Measurements from ENCODE around the gene SERINC1.

SERINC1 gene

DNA sequence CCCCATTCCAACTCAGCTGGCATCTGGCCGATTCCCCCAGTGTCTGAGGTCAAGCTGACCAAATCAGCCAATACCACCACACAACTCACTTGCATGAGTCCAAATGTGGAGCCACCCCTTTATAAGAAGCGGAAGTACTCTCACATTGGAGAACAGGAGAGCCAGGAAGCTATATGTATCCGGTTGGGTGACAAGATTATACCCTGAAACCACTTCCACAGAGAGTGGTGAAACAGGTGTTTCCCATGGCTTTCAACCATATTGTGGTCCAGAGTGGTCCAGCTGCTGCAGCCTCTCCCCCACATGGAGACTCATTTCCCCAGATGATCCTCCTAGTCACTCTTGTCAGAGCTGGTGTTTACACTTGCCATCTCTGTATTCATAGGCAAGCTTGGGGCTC is 24.0 kb upstream of the SERINC1 start:
- peaks cover 15% of the 10 kb centered on the region for H3K4me1 ChIP-seq (ENCODE audit: insufficient read depth, low read length)
- ATAC-seq (ENCODE audit: insufficient read depth, low read depth): peak; percentile 44
- no peak overlapping the region for H3K9ac ChIP-seq (ENCODE audit: low read depth, low read length)
- no peaks in the 10 kb centered on the region for H3K36me3 ChIP-seq (ENCODE audit: insufficient read depth, low read length)
- TF ChIP-seq EZH2 (IDR thresholded peaks at IDR 0.05; ENCODE audit: borderline replicate concordance, low read depth, low read length, severe bottlenecking): no peak
- TF ChIP-seq, protein P1, sequence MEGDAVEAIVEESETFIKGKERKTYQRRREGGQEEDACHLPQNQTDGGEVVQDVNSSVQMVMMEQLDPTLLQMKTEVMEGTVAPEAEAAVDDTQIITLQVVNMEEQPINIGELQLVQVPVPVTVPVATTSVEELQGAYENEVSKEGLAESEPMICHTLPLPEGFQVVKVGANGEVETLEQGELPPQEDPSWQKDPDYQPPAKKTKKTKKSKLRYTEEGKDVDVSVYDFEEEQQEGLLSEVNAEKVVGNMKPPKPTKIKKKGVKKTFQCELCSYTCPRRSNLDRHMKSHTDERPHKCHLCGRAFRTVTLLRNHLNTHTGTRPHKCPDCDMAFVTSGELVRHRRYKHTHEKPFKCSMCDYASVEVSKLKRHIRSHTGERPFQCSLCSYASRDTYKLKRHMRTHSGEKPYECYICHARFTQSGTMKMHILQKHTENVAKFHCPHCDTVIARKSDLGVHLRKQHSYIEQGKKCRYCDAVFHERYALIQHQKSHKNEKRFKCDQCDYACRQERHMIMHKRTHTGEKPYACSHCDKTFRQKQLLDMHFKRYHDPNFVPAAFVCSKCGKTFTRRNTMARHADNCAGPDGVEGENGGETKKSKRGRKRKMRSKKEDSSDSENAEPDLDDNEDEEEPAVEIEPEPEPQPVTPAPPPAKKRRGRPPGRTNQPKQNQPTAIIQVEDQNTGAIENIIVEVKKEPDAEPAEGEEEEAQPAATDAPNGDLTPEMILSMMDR (IDR thresholded peaks at IDR 0.05; ENCODE audit: borderline replicate concordance, extremely low read depth, low read length, poor library complexity, severe bottlenecking): no peak
- peaks cover 2% of the 10 kb centered on the region for H3K9me3 ChIP-seq (ENCODE audit: insufficient read depth, low read length, severe bottlenecking)
- no peak overlapping the region for H3K4me2 ChIP-seq (ENCODE audit: insufficient read depth, low read length)
- no peak overlapping the region for H3K27ac ChIP-seq (ENCODE audit: low read length)
- H3K27me3 ChIP-seq (ENCODE audit: insufficient read depth, low read length, poor library complexity): no peaks in the 10 kb centered on the region
- H3K4me3 ChIP-seq (ENCODE audit: low read depth in 1 of 2, low read length in 2 of 2): no peak overlapping the region
- no peaks in the 10 kb centered on the region for H3K79me2 ChIP-seq (ENCODE audit: insufficient read depth, low read length)
- no peak overlapping the region for H2AFZ ChIP-seq (ENCODE audit: low read depth, low read length)
- H4K20me1 ChIP-seq (ENCODE audit: insufficient read depth, low read length): no peaks in the 10 kb centered on the region
- DNase-seq: peak; percentile 17

DNA sequence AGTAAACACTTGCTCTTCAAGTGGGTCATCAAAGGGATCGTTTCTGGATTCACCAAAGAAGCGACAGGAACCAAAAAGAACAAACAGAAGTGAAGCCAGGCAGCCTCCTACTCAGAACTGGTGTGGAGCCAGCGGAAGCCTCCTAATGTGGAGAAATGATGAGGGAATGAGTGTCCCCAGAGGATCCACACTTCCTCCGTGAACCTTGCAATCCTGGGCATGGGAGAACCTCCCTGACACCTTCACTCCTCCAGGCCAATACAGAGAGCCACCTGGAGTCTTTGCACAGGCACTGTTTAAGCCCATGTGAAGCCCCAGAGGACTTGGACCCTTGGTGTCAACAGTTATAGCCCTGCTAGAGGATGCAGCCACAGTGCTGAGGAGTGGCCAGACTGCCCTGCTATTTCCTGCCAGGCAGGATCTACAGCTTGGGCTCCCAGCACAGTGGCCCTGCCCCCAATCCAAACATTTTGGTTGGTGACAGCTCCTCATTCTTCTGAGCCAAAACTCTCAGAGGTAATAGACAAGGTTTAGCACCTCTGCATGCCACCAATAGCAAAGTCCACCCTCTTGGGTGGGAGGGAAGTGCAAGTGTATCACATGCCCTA is 23.2 kb upstream of the SERINC1 start:
- Histone ChIP-seq H3K36me3 (ENCODE audit: insufficient read depth, low read length) (no peaks in the 10 kb centered on the region), H3K9ac (ENCODE audit: low read depth, low read length) (no peak overlapping the region), H3K27ac (ENCODE audit: low read length) (no peak overlapping the region), H3K4me2 (ENCODE audit: insufficient read depth, low read length) (no peak overlapping the region), H3K79me2 (ENCODE audit: insufficient read depth, low read length) (no peaks in the 10 kb centered on the region), H3K27me3 (ENCODE audit: insufficient read depth, low read length, poor library complexity) (no peaks in the 10 kb centered on the region), H3K9me3 (ENCODE audit: insufficient read depth, low read length, severe bottlenecking) (no peaks in the 10 kb centered on the region), H4K20me1 (ENCODE audit: insufficient read depth, low read length) (no peaks in the 10 kb centered on the region), H2AFZ (ENCODE audit: low read depth, low read length) (no peak overlapping the region), H3K4me1 (ENCODE audit: insufficient read depth, low read length) (peaks cover 15% of the 10 kb centered on the region), H3K4me3 (ENCODE audit: low read depth in 1 of 2, low read length in 2 of 2) (no peak overlapping the region)
- TF ChIP-seq, protein P1 (IDR thresholded peaks at IDR 0.05; ENCODE audit: borderline replicate concordance, extremely low read depth, low read length, poor library complexity, severe bottlenecking): no peak
- no peak for TF ChIP-seq EZH2 (IDR thresholded peaks at IDR 0.05; ENCODE audit: borderline replicate concordance, low read depth, low read length, severe bottlenecking)
- ATAC-seq (ENCODE audit: insufficient read depth, low read depth) (no peak), DNase-seq (no peak)

DNA sequence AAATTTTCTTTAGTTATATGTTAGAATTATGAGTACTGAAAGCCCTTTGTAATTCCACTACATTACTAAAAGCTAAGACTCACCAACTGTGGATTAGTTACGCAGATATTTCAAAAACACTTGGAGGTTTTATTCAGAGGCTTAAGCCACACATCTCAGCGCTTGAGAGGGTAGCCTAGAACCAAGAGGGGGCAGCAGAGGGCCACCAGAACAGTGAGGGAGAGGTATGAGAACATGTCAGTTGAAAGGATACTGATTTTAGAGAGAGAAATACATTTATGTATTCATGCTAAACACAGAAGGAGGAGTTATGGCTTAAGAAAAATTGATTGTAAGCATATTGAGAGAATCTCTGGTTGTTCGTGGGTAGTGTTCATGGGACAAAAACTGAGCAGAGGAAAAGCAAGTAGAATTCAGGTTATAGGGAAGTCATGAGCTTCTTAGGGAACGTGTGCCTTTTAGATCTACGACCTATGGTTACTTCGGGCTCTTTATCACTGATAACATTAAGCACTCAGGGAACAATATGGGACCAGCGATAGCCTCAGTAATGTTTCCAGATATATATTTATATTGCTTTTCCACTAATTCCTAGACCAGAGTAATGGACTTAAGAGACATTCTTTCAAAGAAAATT is 20.4 kb upstream of the SERINC1 start:
- no peak overlapping the region for H3K9ac ChIP-seq (ENCODE audit: low read depth, low read length)
- DNase-seq: peak; percentile 74
- peaks cover 15% of the 10 kb centered on the region for H3K4me1 ChIP-seq (ENCODE audit: insufficient read depth, low read length)
- H3K27ac ChIP-seq (ENCODE audit: low read length): no peak overlapping the region
- H3K79me2 ChIP-seq (ENCODE audit: insufficient read depth, low read length): no peaks in the 10 kb centered on the region
- H3K9me3 ChIP-seq (ENCODE audit: insufficient read depth, low read length, severe bottlenecking): no peaks in the 10 kb centered on the region
- TF ChIP-seq, protein P1 (IDR thresholded peaks at IDR 0.05; ENCODE audit: borderline replicate concordance, extremely low read depth, low read length, poor library complexity, severe bottlenecking): peak; percentile 89
- TF ChIP-seq EZH2 (IDR thresholded peaks at IDR 0.05; ENCODE audit: borderline replicate concordance, low read depth, low read length, severe bottlenecking): no peak
- no peaks in the 10 kb centered on the region for H3K27me3 ChIP-seq (ENCODE audit: insufficient read depth, low read length, poor library complexity)
- no peak overlapping the region for H2AFZ ChIP-seq (ENCODE audit: low read depth, low read length)
- ATAC-seq (ENCODE audit: insufficient read depth, low read depth): peak; percentile 99
- no peak overlapping the region for H3K4me3 ChIP-seq (ENCODE audit: low read depth in 1 of 2, low read length in 2 of 2)
- H4K20me1 ChIP-seq (ENCODE audit: insufficient read depth, low read length): no peaks in the 10 kb centered on the region
- H3K4me2 ChIP-seq (ENCODE audit: insufficient read depth, low read length): no peak overlapping the region
- no peaks in the 10 kb centered on the region for H3K36me3 ChIP-seq (ENCODE audit: insufficient read depth, low read length)
